ENCODE results near the gene SLC26A3.

Gene SLC26A3

DNA sequence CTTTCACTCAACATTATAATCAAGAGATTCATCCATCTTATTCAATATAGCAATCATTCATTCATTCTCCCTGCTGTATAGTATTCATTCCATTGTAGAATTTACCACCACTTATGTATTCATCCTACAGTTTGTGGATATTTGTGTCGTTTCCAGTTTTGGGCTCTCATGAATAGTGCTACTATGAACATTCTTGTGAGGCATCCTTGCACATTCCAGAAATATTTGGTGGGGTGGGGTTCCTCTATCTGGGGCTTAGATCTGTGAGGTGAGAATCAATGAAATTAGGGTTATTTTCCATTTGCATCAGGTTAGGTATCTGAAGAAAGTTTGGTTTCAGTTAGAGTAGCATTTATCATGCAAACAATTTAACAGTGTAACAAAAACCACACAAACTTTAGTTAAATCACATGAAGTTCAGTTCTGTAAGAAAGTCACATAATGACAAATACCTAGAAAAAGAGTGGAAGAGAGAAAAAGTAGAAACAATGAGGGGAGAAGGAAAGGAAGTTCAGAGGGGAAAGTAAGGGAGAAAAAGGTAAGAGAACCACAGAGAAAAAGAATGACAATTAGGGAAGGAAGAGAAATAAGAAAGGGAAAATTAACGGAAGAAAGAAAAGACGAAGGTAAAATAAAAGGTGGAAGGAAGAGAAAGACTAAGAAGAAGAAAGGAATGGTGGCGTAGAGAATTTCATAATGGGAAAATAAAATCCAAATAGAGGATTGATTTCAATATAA is 84.4 kb downstream of the SLC26A3 start:
- DNase-seq (ENCODE audit: low read depth) = no peak
- H3K4me3 ChIP-seq (ENCODE audit: low read depth, low read length) = no peak overlapping the region
- TF ChIP-seq, protein P1, sequence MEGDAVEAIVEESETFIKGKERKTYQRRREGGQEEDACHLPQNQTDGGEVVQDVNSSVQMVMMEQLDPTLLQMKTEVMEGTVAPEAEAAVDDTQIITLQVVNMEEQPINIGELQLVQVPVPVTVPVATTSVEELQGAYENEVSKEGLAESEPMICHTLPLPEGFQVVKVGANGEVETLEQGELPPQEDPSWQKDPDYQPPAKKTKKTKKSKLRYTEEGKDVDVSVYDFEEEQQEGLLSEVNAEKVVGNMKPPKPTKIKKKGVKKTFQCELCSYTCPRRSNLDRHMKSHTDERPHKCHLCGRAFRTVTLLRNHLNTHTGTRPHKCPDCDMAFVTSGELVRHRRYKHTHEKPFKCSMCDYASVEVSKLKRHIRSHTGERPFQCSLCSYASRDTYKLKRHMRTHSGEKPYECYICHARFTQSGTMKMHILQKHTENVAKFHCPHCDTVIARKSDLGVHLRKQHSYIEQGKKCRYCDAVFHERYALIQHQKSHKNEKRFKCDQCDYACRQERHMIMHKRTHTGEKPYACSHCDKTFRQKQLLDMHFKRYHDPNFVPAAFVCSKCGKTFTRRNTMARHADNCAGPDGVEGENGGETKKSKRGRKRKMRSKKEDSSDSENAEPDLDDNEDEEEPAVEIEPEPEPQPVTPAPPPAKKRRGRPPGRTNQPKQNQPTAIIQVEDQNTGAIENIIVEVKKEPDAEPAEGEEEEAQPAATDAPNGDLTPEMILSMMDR (IDR thresholded peaks at IDR 0.05; ENCODE audit: low read depth, low read length, missing control alignments) = no peak

GRCh38 chr7:107715531-107715930 is 87.5 kb downstream of the SLC26A3 start:
- no peak overlapping the region for H3K4me3 ChIP-seq (ENCODE audit: low read depth, low read length)
- TF ChIP-seq, protein P1 (IDR thresholded peaks at IDR 0.05; ENCODE audit: low read depth, low read length, missing control alignments) = no peak
- DNase-seq (ENCODE audit: low read depth) = no peak
